Activated T-helper 2 cell treated with anti-CD3 and anti-CD28 coated beads, Interferon-gamma antibody, Interleukin-2, Interleukin-4, amounts not matched to agents 10 μg/mL and 5 μg/mL and 100 μg/mL, durations not matched to agents 14 hours and 24 hours and 36 hours (primary cell): ENCODE data around the gene IL17B. TPM values are rescaled to one million over a fixed set of nuclear protein-coding genes. Genes with fewer than 3 reads are reported as not detected.

Experiments
- DNase-seq: peaks from one replicate; pipeline ENCODE4 v3.0.0; 2021; ENCODE audit warnings: low spot score
- H3K27ac Mint-ChIP-seq: one replicate; pipeline ENCODE4 v1.8.0; 2021; ENCODE audit warnings: mixed read lengths
- H3K27me3 Mint-ChIP-seq: one replicate; pipeline ENCODE4 v1.8.0; 2021; ENCODE audit warnings: low read depth, mixed read lengths
- H3K36me3 Mint-ChIP-seq: one replicate; pipeline ENCODE4 v1.8.0; 2021; ENCODE audit warnings: low read depth, mixed read lengths
- H3K4me1 Mint-ChIP-seq: one replicate; pipeline ENCODE4 v1.8.0; 2021; ENCODE audit warnings: low read depth, mixed read lengths
- H3K4me3 Mint-ChIP-seq: one replicate; pipeline ENCODE4 v1.8.0; 2021; ENCODE audit warnings: low read depth, mild to moderate bottlenecking, moderate library complexity, mixed read lengths
- H3K9me3 Mint-ChIP-seq: one replicate; pipeline ENCODE4 v1.8.0; 2021; ENCODE audit warnings: mixed read lengths
- intact Hi-C: fragments of 100-400 bp; cut with micrococcal nuclease; formaldehyde crosslinking; loops from one replicate; pipeline ENCODE4 v1.15.1; 2023
- total RNA-seq: library from RNA; stranded (reverse); gene quantifications from 2 replicates; pipeline ENCODE4 v1.2.3, GENCODE V29; 2022

The IL17B gene
- total RNA-seq, 1 donor from 2014 or later = not detected

- Mint-ChIP-seq H3K36me3 (no peaks in the 10 kb centered on the region), H3K4me1 (no peaks in the 10 kb centered on the region), H3K27me3 (peaks cover 9% of the 10 kb centered on the region), H3K27ac (no peak overlapping the region), H3K4me3 (no peak overlapping the region), H3K9me3 (no peaks in the 10 kb centered on the region)
- no peak for DNase-seq
- intact Hi-C loops = no loop called here
Observed at GRCh38 chr5:149387081-149387631, 8.1 kb upstream of the IL17B start.

GRCh38 chr5:149386166-149386565 is 7.1 kb upstream of the IL17B start:
- H3K27ac Mint-ChIP-seq = no peak overlapping the region
- peaks cover 9% of the 10 kb centered on the region for H3K27me3 Mint-ChIP-seq
- no peaks in the 10 kb centered on the region for H3K9me3 Mint-ChIP-seq
- no peaks in the 10 kb centered on the region for H3K36me3 Mint-ChIP-seq
- H3K4me1 Mint-ChIP-seq = no peaks in the 10 kb centered on the region
- no peak for DNase-seq
- no peak overlapping the region for H3K4me3 Mint-ChIP-seq
- intact Hi-C loops = no loop called here

- H3K9me3 Mint-ChIP-seq = no peaks in the 10 kb centered on the region
- no peaks in the 10 kb centered on the region for H3K36me3 Mint-ChIP-seq
- no peak overlapping the region for H3K27ac Mint-ChIP-seq
- no peak overlapping the region for H3K4me3 Mint-ChIP-seq
- no peaks in the 10 kb centered on the region for H3K4me1 Mint-ChIP-seq
- DNase-seq = no peak
- intact Hi-C loops = loop anchor here (2.0 kb wide), 1 partner anchor 51 kb away; no protein-coding TSS in a partner anchor
- H3K27me3 Mint-ChIP-seq = peaks cover 2% of the 10 kb centered on the region
Observed at GRCh38 chr5:149383399-149383798, 4.3 kb upstream of the IL17B start.

- Mint-ChIP-seq H3K4me3 (no peak overlapping the region), H3K9me3 (no peaks in the 10 kb centered on the region), H3K27me3 (no peaks in the 10 kb centered on the region), H3K27ac (no peak overlapping the region), H3K36me3 (no peaks in the 10 kb centered on the region), H3K4me1 (no peaks in the 10 kb centered on the region)
- intact Hi-C loops = loop anchor here (1.0 to 2.0 kb wide), 2 partner anchors 52 to 182 kb away; no protein-coding TSS in a partner anchor
- no peak for DNase-seq
Observed at GRCh38 chr5:149382517-149383220, 3.6 kb upstream of the IL17B start.

- Mint-ChIP-seq H3K27ac (no peak overlapping the region), H3K36me3 (no peaks in the 10 kb centered on the region), H3K4me1 (no peaks in the 10 kb centered on the region), H3K9me3 (no peaks in the 10 kb centered on the region), H3K27me3 (no peaks in the 10 kb centered on the region), H3K4me3 (no peak overlapping the region)
- peak; percentile 59 for DNase-seq
- intact Hi-C loops = loop anchor here (1.0 to 2.0 kb wide), 2 partner anchors 53 to 182 kb away; no protein-coding TSS in a partner anchor
Observed at GRCh38 chr5:149381986-149382338, 2.9 kb upstream of the IL17B start.

GRCh38 chr5:149381261-149381985 is 2.3 kb upstream of the IL17B start:
- Mint-ChIP-seq H3K4me1 (no peaks in the 10 kb centered on the region), H3K27ac (no peak overlapping the region), H3K36me3 (no peaks in the 10 kb centered on the region), H3K9me3 (no peaks in the 10 kb centered on the region), H3K27me3 (no peaks in the 10 kb centered on the region), H3K4me3 (no peak overlapping the region)
- intact Hi-C loops = no loop called here
- DNase-seq = no peak

GRCh38 chr5:149380466-149381121 is 1.5 kb upstream of the IL17B start:
- H3K36me3 Mint-ChIP-seq = no peaks in the 10 kb centered on the region
- H3K4me1 Mint-ChIP-seq = no peaks in the 10 kb centered on the region
- DNase-seq = no peak
- no peak overlapping the region for H3K4me3 Mint-ChIP-seq
- H3K27me3 Mint-ChIP-seq = no peaks in the 10 kb centered on the region
- no peak overlapping the region for H3K27ac Mint-ChIP-seq
- intact Hi-C loops = no loop called here
- no peaks in the 10 kb centered on the region for H3K9me3 Mint-ChIP-seq

GRCh38 chr5:149379818-149380374 is 804 bp upstream of the IL17B start:
- Mint-ChIP-seq H3K36me3 (no peaks in the 10 kb centered on the region), H3K4me1 (no peaks in the 10 kb centered on the region), H3K4me3 (no peak overlapping the region), H3K27ac (no peak overlapping the region), H3K27me3 (no peaks in the 10 kb centered on the region), H3K9me3 (no peaks in the 10 kb centered on the region)
- DNase-seq = no peak
- intact Hi-C loops = no loop called here

- intact Hi-C loops = no loop called here
- H3K27ac Mint-ChIP-seq = no peak overlapping the region
Observed at GRCh38 chr5:149378241-149378820, 761 bp downstream of the IL17B start.

GRCh38 chr5:149376711-149377447 is 2.2 kb downstream of the IL17B start:
- no peak for DNase-seq
- Mint-ChIP-seq H3K9me3 (no peaks in the 10 kb centered on the region), H3K4me3 (no peak overlapping the region), H3K4me1 (no peaks in the 10 kb centered on the region), H3K27ac (no peak overlapping the region), H3K27me3 (no peaks in the 10 kb centered on the region), H3K36me3 (no peaks in the 10 kb centered on the region)
- intact Hi-C loops = no loop called here

More at GRCh38 chr5:149378241-149378820, 761 bp downstream of the IL17B start:
- Mint-ChIP-seq H3K27me3 (no peaks in the 10 kb centered on the region), H3K4me1 (no peaks in the 10 kb centered on the region), H3K4me3 (no peak overlapping the region), H3K36me3 (no peaks in the 10 kb centered on the region), H3K9me3 (no peaks in the 10 kb centered on the region)
- no peak for DNase-seq

GRCh38 chr5:149376104-149376503 is 3.0 kb downstream of the IL17B start:
- Mint-ChIP-seq H3K9me3 (no peaks in the 10 kb centered on the region), H3K4me1 (no peaks in the 10 kb centered on the region), H3K27me3 (no peaks in the 10 kb centered on the region), H3K27ac (no peak overlapping the region), H3K36me3 (no peaks in the 10 kb centered on the region), H3K4me3 (no peak overlapping the region)
- intact Hi-C loops = no loop called here
- DNase-seq = no peak

GRCh38 chr5:149375434-149375833 is 3.7 kb downstream of the IL17B start:
- Mint-ChIP-seq H3K4me1 (no peaks in the 10 kb centered on the region), H3K9me3 (no peaks in the 10 kb centered on the region), H3K4me3 (no peak overlapping the region), H3K27me3 (no peaks in the 10 kb centered on the region), H3K27ac (no peak overlapping the region), H3K36me3 (no peaks in the 10 kb centered on the region)
- intact Hi-C loops = no loop called here
- DNase-seq = no peak
